Measurements from ENCODE around the gene HMGCS2.

DNA sequence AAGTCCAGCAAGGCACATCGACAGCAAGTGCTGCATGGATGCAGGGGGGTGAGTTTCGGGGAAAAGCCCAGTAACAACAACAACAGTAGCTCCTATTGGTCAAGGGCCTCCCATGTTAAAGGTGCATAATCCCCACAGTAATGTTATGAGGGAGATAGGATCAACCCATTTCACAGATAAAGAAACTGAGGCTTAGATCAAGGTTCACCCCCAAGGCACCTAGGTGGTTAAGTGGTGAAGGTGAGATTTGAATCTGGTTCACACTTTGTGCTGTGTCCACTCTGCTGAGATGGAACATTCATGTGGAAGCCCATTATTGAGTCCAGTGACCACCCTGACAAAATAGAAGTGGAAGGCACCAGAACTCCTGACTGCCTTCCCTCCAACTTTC is 32.1 kb downstream of the HMGCS2 start:
- TF ChIP-seq SETDB1 (IDR thresholded peaks at IDR 0.05; ENCODE audit: low read length) (no peak), BRCA1 (IDR thresholded peaks at IDR 0.05) (no peak), BRCA1 (CRISPR knock-in tag; IDR thresholded peaks at IDR 0.05) (no peak), BACH1 (tag; IDR thresholded peaks at IDR 0.05) (no peak), EP400 (IDR thresholded peaks at IDR 0.05) (no peak), FOXJ3 (CRISPR knock-in tag; IDR thresholded peaks at IDR 0.05) (no peak), ETV5 (CRISPR knock-in tag; IDR thresholded peaks at IDR 0.05; ENCODE audit: low read depth) (no peak), RAD21 (CRISPR knock-in tag; conservative IDR thresholded peaks at IDR 0.05 in 1 of 2, IDR thresholded peaks at IDR 0.05 in 1 of 2) (no peak), NR2C2 (CRISPR knock-in tag; IDR thresholded peaks at IDR 0.05) (no peak), NR2C2 (tag; IDR thresholded peaks at IDR 0.05) (peak; percentile 41; the same call in 1 of the 2 replicates), BMI1 (IDR thresholded peaks at IDR 0.05; ENCODE audit: low read length) (no peak)
- TF ChIP-seq, protein P1, sequence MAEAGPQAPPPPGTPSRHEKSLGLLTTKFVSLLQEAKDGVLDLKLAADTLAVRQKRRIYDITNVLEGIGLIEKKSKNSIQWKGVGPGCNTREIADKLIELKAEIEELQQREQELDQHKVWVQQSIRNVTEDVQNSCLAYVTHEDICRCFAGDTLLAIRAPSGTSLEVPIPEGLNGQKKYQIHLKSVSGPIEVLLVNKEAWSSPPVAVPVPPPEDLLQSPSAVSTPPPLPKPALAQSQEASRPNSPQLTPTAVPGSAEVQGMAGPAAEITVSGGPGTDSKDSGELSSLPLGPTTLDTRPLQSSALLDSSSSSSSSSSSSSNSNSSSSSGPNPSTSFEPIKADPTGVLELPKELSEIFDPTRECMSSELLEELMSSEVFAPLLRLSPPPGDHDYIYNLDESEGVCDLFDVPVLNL (CRISPR knock-in tag; IDR thresholded peaks at IDR 0.05; ENCODE audit: low read depth) = no peak
- TF ChIP-seq, protein P2, sequence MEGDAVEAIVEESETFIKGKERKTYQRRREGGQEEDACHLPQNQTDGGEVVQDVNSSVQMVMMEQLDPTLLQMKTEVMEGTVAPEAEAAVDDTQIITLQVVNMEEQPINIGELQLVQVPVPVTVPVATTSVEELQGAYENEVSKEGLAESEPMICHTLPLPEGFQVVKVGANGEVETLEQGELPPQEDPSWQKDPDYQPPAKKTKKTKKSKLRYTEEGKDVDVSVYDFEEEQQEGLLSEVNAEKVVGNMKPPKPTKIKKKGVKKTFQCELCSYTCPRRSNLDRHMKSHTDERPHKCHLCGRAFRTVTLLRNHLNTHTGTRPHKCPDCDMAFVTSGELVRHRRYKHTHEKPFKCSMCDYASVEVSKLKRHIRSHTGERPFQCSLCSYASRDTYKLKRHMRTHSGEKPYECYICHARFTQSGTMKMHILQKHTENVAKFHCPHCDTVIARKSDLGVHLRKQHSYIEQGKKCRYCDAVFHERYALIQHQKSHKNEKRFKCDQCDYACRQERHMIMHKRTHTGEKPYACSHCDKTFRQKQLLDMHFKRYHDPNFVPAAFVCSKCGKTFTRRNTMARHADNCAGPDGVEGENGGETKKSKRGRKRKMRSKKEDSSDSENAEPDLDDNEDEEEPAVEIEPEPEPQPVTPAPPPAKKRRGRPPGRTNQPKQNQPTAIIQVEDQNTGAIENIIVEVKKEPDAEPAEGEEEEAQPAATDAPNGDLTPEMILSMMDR (IDR thresholded peaks at IDR 0.05 in 2 of 3, conservative IDR thresholded peaks at IDR 0.05 in 1 of 3; ENCODE audit: insufficient read depth in 2 of 3, low read depth in 1 of 3, low read length in 3 of 3) = no peak

Data from K562 (cell line).